Liver (tissue), 9 donors: ENCODE results near the gene PREX1. TPM values are rescaled to one million over a fixed set of nuclear protein-coding genes. Genes with fewer than 3 reads are reported as not detected.

Source experiments
- DNase-seq: peaks from one replicate; pipeline ENCODE4 v3.0.0-alpha.2; 2017; ENCODE audit warnings: low spot score
- H3K27ac ChIP-seq, 2 donors: one replicate each; pipeline ENCODE4 v1.7.0; 2013; ENCODE audit warnings: inconsistent platforms in 2 of 2, low read length in 2 of 2, control low read depth in 1 of 2, low read depth in 1 of 2, mild to moderate bottlenecking in 1 of 2
- H3K27me3 ChIP-seq, 4 donors: one replicate each; pipeline versions ENCODE4 v1.6.1 to v1.7.0; 2013; ENCODE audit warnings: low read length in 3 of 4, inconsistent platforms in 1 of 4, mild to moderate bottlenecking in 1 of 4, moderate library complexity in 1 of 4; ENCODE audit not compliant: control insufficient read depth in 4 of 4, insufficient read depth in 4 of 4
- H3K36me3 ChIP-seq, 4 donors: one replicate each; pipeline versions ENCODE4 v1.6.1 to v1.7.0; 2013; ENCODE audit warnings: low read length in 3 of 4, mild to moderate bottlenecking in 3 of 4, low read depth in 1 of 4, moderate library complexity in 1 of 4; ENCODE audit not compliant: control insufficient read depth in 4 of 4, insufficient read depth in 3 of 4
- H3K4me1 ChIP-seq, 4 donors: one replicate each; pipeline versions ENCODE4 v1.6.1 to v1.7.0; 2013; ENCODE audit warnings: low read length in 3 of 4, mild to moderate bottlenecking in 3 of 4, moderate library complexity in 1 of 4; ENCODE audit not compliant: control insufficient read depth in 4 of 4, insufficient read depth in 4 of 4
- H3K4me3 ChIP-seq, 3 donors: one replicate each; pipeline versions ENCODE4 v1.6.1 to v1.7.0; 2013; ENCODE audit warnings: low read length in 3 of 3, control low read depth in 1 of 3, low read depth in 1 of 3, mild to moderate bottlenecking in 1 of 3
- H3K9ac ChIP-seq, 2 donors: one replicate each; pipeline ENCODE4 v1.7.0; 2013; ENCODE audit warnings: low read length in 2 of 2, mild to moderate bottlenecking in 2 of 2, moderate library complexity in 2 of 2, control low read depth in 1 of 2, low read depth in 1 of 2
- H3K9me3 ChIP-seq, 4 donors: one replicate each; pipeline versions ENCODE4 v1.6.1 to v1.7.0; 2013; ENCODE audit warnings: low read length in 3 of 4; ENCODE audit not compliant: control insufficient read depth in 4 of 4
- ATF3 ChIP-seq: IDR thresholded peaks from 2 replicates; pipeline ENCODE4 v1.6.1; 2016; ENCODE audit warnings: antibody characterized with exemption
- CTCF ChIP-seq: fragments of 150-350 bp; IDR thresholded peaks from 2 replicates; pipeline ENCODE4 v1.5.1; 2017; ENCODE audit warnings: improper control_type of control experiment, low read depth, low read length; ENCODE audit not compliant: missing input control
- EGR1 ChIP-seq, 2 donors: IDR thresholded peaks; 2 replicates each; pipeline ENCODE4 v1.6.1; 2016 to 2018; ENCODE audit warnings: antibody characterized with exemption in 2 of 2, low read depth in 2 of 2
- FOXA1 ChIP-seq: IDR thresholded peaks from 2 replicates; pipeline ENCODE4 v1.6.1; 2016; ENCODE audit warnings: antibody characterized with exemption
- FOXA2 ChIP-seq: IDR thresholded peaks from 2 replicates; pipeline ENCODE4 v1.6.1; 2016; ENCODE audit warnings: antibody characterized with exemption
- GABPA ChIP-seq, 2 donors: IDR thresholded peaks in 1 of 2; conservative IDR thresholded peaks in 1 of 2; 2 replicates each; pipeline ENCODE4 v1.6.1; 2016; ENCODE audit warnings: antibody characterized with exemption in 2 of 2, mild to moderate bottlenecking in 1 of 2, moderate library complexity in 1 of 2
- HNF4A ChIP-seq, 2 donors: conservative IDR thresholded peaks; 2 replicates each; pipeline ENCODE4 v1.6.1; 2016; ENCODE audit warnings: antibody characterized with exemption in 2 of 2, mild to moderate bottlenecking in 2 of 2
- HNF4G ChIP-seq: IDR thresholded peaks from 2 replicates; pipeline ENCODE4 v1.6.1; 2016; ENCODE audit warnings: antibody characterized with exemption
- JUND ChIP-seq, 2 donors: IDR thresholded peaks; 2 replicates each; pipeline ENCODE4 v1.6.1; 2016; ENCODE audit warnings: antibody characterized with exemption in 2 of 2
- MAX ChIP-seq: IDR thresholded peaks from 2 replicates; pipeline ENCODE4 v1.6.1; 2016; ENCODE audit warnings: antibody characterized with exemption
- NR2F2 ChIP-seq: IDR thresholded peaks from 2 replicates; pipeline ENCODE4 v1.6.1; 2016; ENCODE audit warnings: antibody characterized with exemption
- RAD21 ChIP-seq, 2 donors: IDR thresholded peaks; 2 replicates each; pipeline ENCODE4 v1.6.1; 2016; ENCODE audit warnings: antibody characterized with exemption in 2 of 2, mild to moderate bottlenecking in 2 of 2
- REST ChIP-seq: IDR thresholded peaks from 2 replicates; pipeline ENCODE4 v1.6.1; 2016; ENCODE audit warnings: antibody characterized with exemption, mild to moderate bottlenecking
- TAF1 ChIP-seq: conservative IDR thresholded peaks from 2 replicates; pipeline ENCODE4 v1.6.1; 2016; ENCODE audit warnings: antibody characterized with exemption, mild to moderate bottlenecking
- YY1 ChIP-seq: IDR thresholded peaks from 2 replicates; pipeline ENCODE4 v1.6.1; 2016; ENCODE audit warnings: antibody characterized with exemption, mild to moderate bottlenecking
- ZBTB33 ChIP-seq: IDR thresholded peaks from 2 replicates; pipeline ENCODE4 v1.6.1; 2016; ENCODE audit warnings: antibody characterized with exemption
- WGBS: extraction: QIAGEN DNeasy Blood & Tissue Kit; methylation state at CpG from one replicate; pipeline ENCODE4 v1.1.7; 2013; 5-methylcytosine and 5-hydroxymethylcytosine counted together
- polyA plus RNA-seq, 2 donors: library from polyadenylated mRNA; stranded (reverse) in 1 of 2; unstranded in 1 of 2; fragments of 200-250 nt in 1 of 2; fragments of >200 nt in 1 of 2; fragmentation: Nextera tagmentation in 1 of 2; extraction: Ambion mirVana in 1 of 2; gene quantifications; one replicate each; pipeline versions ENCODE4 v1.2.1 to v1.2.3, GENCODE V29; 2013 to 2015
- total RNA-seq, 2 donors: library from RNA; depleted of rRNA; stranded (reverse); fragments of >200 nt; gene quantifications; one replicate each; pipeline ENCODE4 v1.2.3, GENCODE V29; 2014
- donor health status: healthy.
- donor health status: healthy.
- donor health status: healthy.
- donor health status: healthy.
- donor health status: healthy.

PREX1 gene
- total and polyA plus RNA-seq, 4 donors = 2.2 to 18.0 (median 10.8) TPM

GRCh38 chr20:48794360-48794759 lies 33.4 kb downstream of the PREX1 start:
- Histone ChIP-seq H3K36me3 (no peaks in the 10 kb centered on the region), H3K4me3 (no peak overlapping the region), H3K9me3 (no peaks in the 10 kb centered on the region), H3K4me1 (peaks cover 9 to 27% (median 20%) of the 10 kb centered on the region in 4 donors), H3K27ac (no peak overlapping the region), H3K27me3 (no peaks in the 10 kb centered on the region), H3K9ac (no peak overlapping the region)
- DNase-seq = no peak
- no peak for TF ChIP-seq HNF4G
- no peak for TF ChIP-seq MAX
- no peak for TF ChIP-seq JUND (IDR thresholded peaks at IDR 0.05)
- no peak for TF ChIP-seq TAF1
- TF ChIP-seq YY1 = no peak
- TF ChIP-seq ATF3 = no peak
- no peak for TF ChIP-seq NR2F2
- TF ChIP-seq FOXA2 = no peak
- no peak for TF ChIP-seq CTCF
- no peak for TF ChIP-seq FOXA1
- no peak for TF ChIP-seq HNF4A (conservative IDR thresholded peaks at IDR 0.05)
- 85% methylated on average over 5 of the region's 5 CpGs for WGBS

GRCh38 chr20:48793776-48794175 lies 34.0 kb downstream of the PREX1 start:
- H3K4me1 ChIP-seq = peaks cover 9 to 27% (median 20%) of the 10 kb centered on the region in 4 donors
- TF ChIP-seq REST (no peak), FOXA1 (no peak), ATF3 (no peak), HNF4A (conservative IDR thresholded peaks at IDR 0.05) (no peak), RAD21 (IDR thresholded peaks at IDR 0.05) (no peak), TAF1 (no peak), MAX (no peak), EGR1 (IDR thresholded peaks at IDR 0.05; ENCODE audit: low read depth in 2 of 2) (no peak), GABPA (IDR thresholded peaks at IDR 0.05 in 1 of 2, conservative IDR thresholded peaks at IDR 0.05 in 1 of 2) (no peak), CTCF (no peak), ZBTB33 (no peak)
- DNase-seq = no peak
- no peaks in the 10 kb centered on the region for H3K9me3 ChIP-seq
- no peak overlapping the region for H3K27ac ChIP-seq
- H3K9ac ChIP-seq = no peak overlapping the region
- 89% methylated on average over 3 of the region's 3 CpGs for WGBS
- no peak overlapping the region for H3K4me3 ChIP-seq
- peaks cover 0 to 4% (median 0%) of the 10 kb centered on the region in 4 donors for H3K27me3 ChIP-seq
- no peaks in the 10 kb centered on the region for H3K36me3 ChIP-seq
